Panc1 (cell line): Measurements from ENCODE around the gene FNDC8. TPM values are rescaled to one million over a fixed set of nuclear protein-coding genes. Genes with fewer than 3 reads are reported as not detected.

ENCODE experiments used
- ATAC-seq: fragments of 200-7000 bp; cut with Tn5 transposase; 2 replicates; pipeline ENCODE4 v1.9.1; 2020; ENCODE audit warnings: mild to moderate bottlenecking, moderate library complexity
- BruUV-seq: library from RNA; stranded (reverse); fragments of 400-500 nt; replicated peaks from 2 replicates; lab custom pipeline; 2021; lab: Mats Ljungman, UMichigan
- CTCF ChIA-PET: fragments of 300-600 bp; sonication (Branson Sonifier 250); formaldehyde crosslinking; loops from one replicate; lab custom pipeline; 2022; ENCODE audit warnings: antibody characterized with exemption; lab: Charles Lee
- POLR2A ChIA-PET: fragments of 300-600 bp; sonication (Branson Sonifier 250); formaldehyde crosslinking; loops from one replicate; lab custom pipeline; 2022; ENCODE audit warnings: antibody characterized with exemption; lab: Charles Lee
- DNase-seq: peaks from one replicate; pipeline ENCODE4 v3.0.0-alpha.2; 2010; ENCODE audit warnings: low read depth, low spot score
- H3K27ac ChIP-seq: 2 replicates; pipeline ENCODE4 v1.5.1; 2011; ENCODE audit warnings: mild to moderate bottlenecking, low read length, inconsistent platforms
- H3K27me3 ChIP-seq: fragments of 200-500 bp; sonication (Bioruptor generic); 2 replicates; pipeline ENCODE4 v1.6.0; 2014; ENCODE audit warnings: low read length, inconsistent platforms; ENCODE audit not compliant: control insufficient read depth, insufficient read depth
- H3K36me3 ChIP-seq: fragments of 200-500 bp; sonication (Bioruptor generic); 2 replicates; pipeline ENCODE4 v1.5.1; 2014; ENCODE audit warnings: inconsistent platforms, mild to moderate bottlenecking, low read length, moderate library complexity; ENCODE audit not compliant: control insufficient read depth, insufficient read depth
- H3K4me1 ChIP-seq: 2 replicates; pipeline ENCODE4 v1.5.1; 2011; ENCODE audit warnings: inconsistent platforms, mild to moderate bottlenecking, low read length, moderate library complexity; ENCODE audit not compliant: control insufficient read depth, insufficient read depth
- H3K4me3 ChIP-seq, 2 experiments: 2 replicates each; pipeline ENCODE4 v1.5.1; 2011 to 2012; ENCODE audit warnings: low read depth in 2 of 2, low read length in 2 of 2, mild to moderate bottlenecking in 2 of 2, inconsistent platforms in 1 of 2, moderate library complexity in 1 of 2
- H3K9me3 ChIP-seq: fragments of 200-500 bp; sonication (Bioruptor generic); 2 replicates; pipeline ENCODE4 v1.5.1; 2014; ENCODE audit warnings: low read depth, mild to moderate bottlenecking, inconsistent platforms, low read length, moderate library complexity; ENCODE audit not compliant: control insufficient read depth, insufficient read depth
- POLR2AphosphoS5 ChIP-seq: IDR thresholded peaks from 2 replicates; pipeline ENCODE4 v1.6.1; 2012; ENCODE audit warnings: mild to moderate bottlenecking, low read depth, low read length, moderate library complexity
- REST ChIP-seq, 2 experiments: IDR thresholded peaks; 2 replicates each; pipeline ENCODE4 v1.6.1; 2011 to 2012; ENCODE audit warnings: low read depth in 2 of 2, control low read depth in 1 of 2, low read length in 1 of 2, mild to moderate bottlenecking in 1 of 2, moderate library complexity in 1 of 2; ENCODE audit not compliant: insufficient read depth in 1 of 2
- SIN3A ChIP-seq: IDR thresholded peaks from 2 replicates; pipeline ENCODE4 v1.6.1; 2012; ENCODE audit warnings: low read depth, mild to moderate bottlenecking, low read length, moderate library complexity, borderline replicate concordance; ENCODE audit not compliant: insufficient read depth
- TCF7L2 ChIP-seq: IDR thresholded peaks from 2 replicates; pipeline ENCODE4 v1.6.1; 2011; ENCODE audit warnings: mild to moderate bottlenecking, low read depth, low read length, inconsistent platforms
- in situ Hi-C: cut with HindIII; loops from 2 replicates; pipeline ENCODE4 v1.10.0; 2016; ENCODE audit warnings: low sequenced_read_pairs, low pct_unique_long_range_greater_than_20kb
- intact Hi-C: fragments of 100-400 bp; cut with micrococcal nuclease; formaldehyde crosslinking; loops from one replicate; pipeline ENCODE4 v1.10.0; 2022; ENCODE audit not compliant: unreplicated experiment
- total RNA-seq: library from RNA; stranded (reverse); gene quantifications from one replicate; pipeline ENCODE4 v1.2.1, GENCODE V29; 2021; ENCODE audit not compliant: unreplicated experiment
- TF ChIP-seq, protein P1 (sequence below): fragments of 450-650 bp; IDR thresholded peaks from 2 replicates; pipeline ENCODE4 v1.5.1; 2017; ENCODE audit warnings: mild to moderate bottlenecking

FNDC8 gene
- total RNA-seq, 1 experiment from 2014 or later: not detected

DNA sequence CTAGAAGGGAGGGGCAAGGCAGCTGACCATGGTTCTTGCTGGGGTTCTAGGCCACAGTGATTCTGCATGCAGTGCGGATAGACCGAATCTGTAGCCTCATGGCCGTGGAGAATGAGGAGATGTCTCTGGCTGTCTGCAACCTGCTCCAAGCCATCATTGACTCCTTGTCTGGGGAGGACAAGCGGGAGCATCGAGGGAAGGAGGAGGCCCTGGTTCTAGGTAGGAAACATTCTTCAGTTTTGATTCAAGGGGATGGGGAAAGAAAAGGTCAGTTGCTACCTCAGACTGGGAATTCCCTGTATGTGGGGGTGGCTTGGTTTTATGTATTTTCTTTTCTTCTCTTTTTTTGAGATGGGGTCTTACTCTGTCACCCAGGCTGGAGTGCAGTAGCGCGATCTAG, 33.8 kb downstream of the FNDC8 start:
- Histone ChIP-seq H3K9me3 (no peaks in the 10 kb centered on the region), H3K27me3 (peaks cover 10% of the 10 kb centered on the region; the same call in 1 of the 2 replicates), H3K27ac (no peak overlapping the region), H3K4me3 (no peak overlapping the region), H3K4me1 (no peaks in the 10 kb centered on the region), H3K36me3 (no peaks in the 10 kb centered on the region)
- no TSS peak for BruUV-seq
- DNase-seq (no peak), ATAC-seq (no peak)
- ChIA-PET CTCF (no interaction called here), POLR2A (no interaction called here)
- in situ Hi-C loops (no loop called here), intact Hi-C loops (loop anchor here (10.0 kb wide), 1 partner anchor 60 kb away; no protein-coding TSS in a partner anchor)
- TF ChIP-seq TCF7L2 (no peak), SIN3A (no peak), POLR2AphosphoS5 (no peak), REST (IDR thresholded peaks at IDR 0.05; ENCODE audit: insufficient read depth in 1 of 2, low read depth in 2 of 2, low read length in 1 of 2) (no peak)
- TF ChIP-seq, protein P1, sequence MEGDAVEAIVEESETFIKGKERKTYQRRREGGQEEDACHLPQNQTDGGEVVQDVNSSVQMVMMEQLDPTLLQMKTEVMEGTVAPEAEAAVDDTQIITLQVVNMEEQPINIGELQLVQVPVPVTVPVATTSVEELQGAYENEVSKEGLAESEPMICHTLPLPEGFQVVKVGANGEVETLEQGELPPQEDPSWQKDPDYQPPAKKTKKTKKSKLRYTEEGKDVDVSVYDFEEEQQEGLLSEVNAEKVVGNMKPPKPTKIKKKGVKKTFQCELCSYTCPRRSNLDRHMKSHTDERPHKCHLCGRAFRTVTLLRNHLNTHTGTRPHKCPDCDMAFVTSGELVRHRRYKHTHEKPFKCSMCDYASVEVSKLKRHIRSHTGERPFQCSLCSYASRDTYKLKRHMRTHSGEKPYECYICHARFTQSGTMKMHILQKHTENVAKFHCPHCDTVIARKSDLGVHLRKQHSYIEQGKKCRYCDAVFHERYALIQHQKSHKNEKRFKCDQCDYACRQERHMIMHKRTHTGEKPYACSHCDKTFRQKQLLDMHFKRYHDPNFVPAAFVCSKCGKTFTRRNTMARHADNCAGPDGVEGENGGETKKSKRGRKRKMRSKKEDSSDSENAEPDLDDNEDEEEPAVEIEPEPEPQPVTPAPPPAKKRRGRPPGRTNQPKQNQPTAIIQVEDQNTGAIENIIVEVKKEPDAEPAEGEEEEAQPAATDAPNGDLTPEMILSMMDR: no peak

- no peaks in the 10 kb centered on the region for H3K9me3 ChIP-seq
- intact Hi-C loops (loop anchor here (10.0 kb wide), 1 partner anchor 55 kb away; no protein-coding TSS in a partner anchor), in situ Hi-C loops (no loop called here)
- no TSS peak for BruUV-seq
- H3K27me3 ChIP-seq: peaks cover 5% of the 10 kb centered on the region; the same call in 1 of the 2 replicates
- TF ChIP-seq REST (IDR thresholded peaks at IDR 0.05; ENCODE audit: insufficient read depth in 1 of 2, low read depth in 2 of 2, low read length in 1 of 2) (no peak), TCF7L2 (no peak)
- H3K27ac ChIP-seq: no peak overlapping the region
- no peaks in the 10 kb centered on the region for H3K4me1 ChIP-seq
- no peak overlapping the region for H3K4me3 ChIP-seq
- CTCF ChIA-PET: no interaction called here
- H3K36me3 ChIP-seq: no peaks in the 10 kb centered on the region
- POLR2A ChIA-PET: no interaction called here
- ATAC-seq (no peak), DNase-seq (no peak)
Observed at GRCh38 chr17:35159940-35160339, 38.5 kb downstream of the FNDC8 start.
